ENCODE results near the gene KDM6A. TPM values are rescaled to one million over a fixed set of nuclear protein-coding genes. Genes with fewer than 3 reads are reported as not detected.

The KDM6A gene
- total and polyA plus RNA-seq, 9 of the 15 experiments (the other 6 are each of a cell fraction or from before 2014, with no cell fraction given) = 8.4 to 34.3 (median 22.9) TPM

DNA sequence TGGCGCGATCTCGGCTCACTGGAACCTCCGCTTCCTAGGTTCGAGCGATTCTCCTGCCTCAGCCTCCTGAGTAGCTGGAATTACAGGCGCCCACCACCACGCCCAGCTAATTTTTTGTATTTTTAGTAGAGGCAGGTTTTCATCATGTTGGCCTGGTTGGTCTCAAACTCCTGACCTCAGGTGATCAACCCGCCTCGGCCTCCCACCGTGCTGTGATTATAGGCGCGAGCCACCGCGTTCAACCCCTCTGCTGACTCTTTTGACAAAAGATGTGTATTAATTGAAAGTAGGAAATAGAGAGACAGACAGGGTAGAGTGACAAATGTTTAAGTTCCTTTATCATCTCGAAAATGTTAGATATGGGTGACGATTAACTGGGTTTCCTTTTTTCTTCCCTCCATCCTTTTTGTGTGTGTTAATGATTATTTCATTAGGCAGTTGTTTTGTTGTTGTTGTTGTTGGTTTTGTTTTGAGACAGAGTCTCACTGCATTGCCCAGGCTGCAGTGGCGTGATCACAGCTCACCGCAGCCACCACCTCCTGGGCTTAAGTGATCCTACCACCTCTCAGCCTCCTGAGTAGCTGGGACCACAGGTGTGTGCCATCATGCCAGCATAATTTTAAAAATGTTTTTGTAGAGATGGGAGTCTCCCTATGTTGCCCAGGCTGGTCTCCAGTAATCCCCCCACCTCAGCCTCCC is 79.5 kb downstream of the KDM6A start:
- Histone ChIP-seq H2AFZ (ENCODE audit: low read depth, low read length) (no peak overlapping the region), H3K4me2 (ENCODE audit: insufficient read depth, low read length) (no peak overlapping the region), H3K9me1 (ENCODE audit: control insufficient read depth, insufficient read depth, low read length) (no peaks in the 10 kb centered on the region), H3K9ac (ENCODE audit: insufficient read depth in 1 of 2, low read depth in 2 of 2, low read length in 2 of 2) (no peak overlapping the region), H3K79me2 (ENCODE audit: control insufficient read depth, insufficient read depth, low read length) (peaks cover 98% of the 10 kb centered on the region), H3K4me3 (no peak overlapping the region), H3K36me3 (ENCODE audit: control insufficient read depth, insufficient read depth, low read length) (no peaks in the 10 kb centered on the region), H4K20me1 (replicated peaks; ENCODE audit: control insufficient read depth, insufficient read depth, low read length) (peaks cover 9% of the 10 kb centered on the region; the same call in 1 of the 2 replicates), H3K27me3 (ENCODE audit: control insufficient read depth in 2 of 2, insufficient read depth in 2 of 2, low read length in 2 of 2) (no peaks in the 10 kb centered on the region), H3K4me1 (replicated peaks in 1 of 2; ENCODE audit: control insufficient read depth in 2 of 2, insufficient read depth in 2 of 2, low read length in 2 of 2) (peaks cover 2 to 3% of the 10 kb centered on the region in 2 experiments; a peak in 4 of 5 replicates), H3K9me3 (replicated peaks; ENCODE audit: control insufficient read depth, insufficient read depth, low read depth, low read length) (no peaks in the 10 kb centered on the region), H3K27ac (ENCODE audit: extremely low read depth, low read depth, low read length) (no peak overlapping the region)
- no peak for TF ChIP-seq NFE2L1 (tag; IDR thresholded peaks at IDR 0.05; ENCODE audit: borderline replicate concordance, low read depth)
- no peak for TF ChIP-seq DACH1 (IDR thresholded peaks at IDR 0.05; ENCODE audit: partially characterized antibody)
- no peak for TF ChIP-seq CCNT2 (IDR thresholded peaks at IDR 0.05; ENCODE audit: borderline replicate concordance, extremely low read depth, insufficient read length, low read depth, low read length)
- TF ChIP-seq SOX6 (IDR thresholded peaks at IDR 0.05) = no peak
- TF ChIP-seq, protein P1, sequence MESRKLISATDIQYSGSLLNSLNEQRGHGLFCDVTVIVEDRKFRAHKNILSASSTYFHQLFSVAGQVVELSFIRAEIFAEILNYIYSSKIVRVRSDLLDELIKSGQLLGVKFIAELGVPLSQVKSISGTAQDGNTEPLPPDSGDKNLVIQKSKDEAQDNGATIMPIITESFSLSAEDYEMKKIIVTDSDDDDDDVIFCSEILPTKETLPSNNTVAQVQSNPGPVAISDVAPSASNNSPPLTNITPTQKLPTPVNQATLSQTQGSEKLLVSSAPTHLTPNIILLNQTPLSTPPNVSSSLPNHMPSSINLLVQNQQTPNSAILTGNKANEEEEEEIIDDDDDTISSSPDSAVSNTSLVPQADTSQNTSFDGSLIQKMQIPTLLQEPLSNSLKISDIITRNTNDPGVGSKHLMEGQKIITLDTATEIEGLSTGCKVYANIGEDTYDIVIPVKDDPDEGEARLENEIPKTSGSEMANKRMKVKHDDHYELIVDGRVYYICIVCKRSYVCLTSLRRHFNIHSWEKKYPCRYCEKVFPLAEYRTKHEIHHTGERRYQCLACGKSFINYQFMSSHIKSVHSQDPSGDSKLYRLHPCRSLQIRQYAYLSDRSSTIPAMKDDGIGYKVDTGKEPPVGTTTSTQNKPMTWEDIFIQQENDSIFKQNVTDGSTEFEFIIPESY (CRISPR knock-in tag; IDR thresholded peaks at IDR 0.05) = peak; percentile 41; the same call in 1 of the 2 replicates
- ChIA-PET CTCF (ENCODE audit: low intra/inter-chr PET ratio) (no interaction called here), POLR2A (no interaction called here)
- DNase-seq (ENCODE audit: extremely low read depth in 1 of 4, low spot score in 3 of 4) (no peak), FAIRE-seq (no peak), ATAC-seq (no peak)
- in situ Hi-C loops (cut with MboI) = no loop called here
- BruUV-seq (replicated peaks) = no TSS peak
- 94% methylated on average over 15 of the region's 19 CpGs for WGBS (ENCODE audit: insufficient coverage, low coverage, missing lambda C conversion rate)
- intact Hi-C loops (cut with micrococcal nuclease) = no loop called here
